DOHH2 (cell line): ENCODE results near the gene TRPM3.

Experiments used
- CTCF ChIP-seq: fragments of 200-600 bp; sonication (generic); IDR thresholded peaks from one replicate; pipeline ENCODE4 v1.5.1; 2014; ENCODE audit warnings: antibody characterized with exemption, mild to moderate bottlenecking, low read depth, low read length; ENCODE audit not compliant: poor library complexity, severe bottlenecking
- EZH2phosphoT487 ChIP-seq: fragments of 200-600 bp; sonication (generic); IDR thresholded peaks from 2 replicates; pipeline ENCODE4 v1.6.1; 2017; ENCODE audit warnings: borderline replicate concordance, mild to moderate bottlenecking, antibody characterized with exemption, low read length, moderate library complexity, mixed read lengths

GRCh38 chr9:70696694-70697335 is 424.6 kb downstream of the TRPM3 start:
- no peak for TF ChIP-seq CTCF
- TF ChIP-seq EZH2phosphoT487, result no peak
